HG03039 (cell line): ENCODE data around the gene CGNL1.

ENCODE experiments used
- ATAC-seq: cut with Tn5 transposase; IDR thresholded peaks from one replicate; pipeline ENCODE4 v1.9.1; 2021; ENCODE audit warnings: mild to moderate bottlenecking, moderate library complexity; ENCODE audit not compliant: unreplicated experiment

The CGNL1 gene

GRCh38 chr15:57494581-57494980 lies 118.3 kb downstream of the CGNL1 start:
- ATAC-seq: no peak

- ATAC-seq: no peak
Observed at GRCh38 chr15:57495041-57495440, 118.7 kb downstream of the CGNL1 start.

- no peak for ATAC-seq
Observed at GRCh38 chr15:57495554-57496165, 119.4 kb downstream of the CGNL1 start.

GRCh38 chr15:57496594-57496945 lies 120.3 kb downstream of the CGNL1 start:
- ATAC-seq: no peak

- no peak for ATAC-seq
Observed at GRCh38 chr15:57496946-57497869, 120.9 kb downstream of the CGNL1 start.

GRCh38 chr15:57500256-57500655 lies 124.0 kb downstream of the CGNL1 start:
- no peak for ATAC-seq

- no peak for ATAC-seq
Observed at GRCh38 chr15:57500979-57501576, 124.8 kb downstream of the CGNL1 start.

GRCh38 chr15:57502116-57502515 lies 125.8 kb downstream of the CGNL1 start:
- no peak for ATAC-seq

- no peak for ATAC-seq
Observed at GRCh38 chr15:57503051-57503702, 126.9 kb downstream of the CGNL1 start.

GRCh38 chr15:57503911-57504598 lies 127.8 kb downstream of the CGNL1 start:
- ATAC-seq: no peak

GRCh38 chr15:57504599-57504940 lies 128.3 kb downstream of the CGNL1 start:
- no peak for ATAC-seq

GRCh38 chr15:57505056-57505715 lies 128.9 kb downstream of the CGNL1 start:
- ATAC-seq: no peak

GRCh38 chr15:57505949-57506391 lies 129.7 kb downstream of the CGNL1 start:
- ATAC-seq: no peak

- ATAC-seq: no peak
Observed at GRCh38 chr15:57506422-57506821, 130.1 kb downstream of the CGNL1 start.

GRCh38 chr15:57507111-57507510 lies 130.8 kb downstream of the CGNL1 start:
- ATAC-seq: no peak

- ATAC-seq: no peak
Observed at GRCh38 chr15:57509126-57509525, 132.8 kb downstream of the CGNL1 start.

- ATAC-seq: no peak
Observed at GRCh38 chr15:57509965-57510364, 133.7 kb downstream of the CGNL1 start.

- no peak for ATAC-seq
Observed at GRCh38 chr15:57510647-57511046, 134.3 kb downstream of the CGNL1 start.

- ATAC-seq: no peak
Observed at GRCh38 chr15:57516327-57517029, 140.2 kb downstream of the CGNL1 start.
